Dermis blood vessel endothelial cell (primary cell): Measurements from ENCODE around the gene JCHAIN. TPM values are rescaled to one million over a fixed set of nuclear protein-coding genes. Genes with fewer than 3 reads are reported as not detected.
"Not testable (repeated sequence)": the region's sequence is repeated elsewhere in the genome, so short reads cannot be mapped to it uniquely, and the experiment has no call there.

Experiments
- DNase-seq: peaks from one replicate; pipeline ENCODE4 v3.0.0; 2010
- total RNA-seq: library from RNA; depleted of rRNA; stranded (reverse); fragments of >200 nt; gene quantifications from 2 replicates; pipeline ENCODE4 v1.2.3, GENCODE V29; 2014

The JCHAIN gene
- total RNA-seq, result not detected in 2 replicates

GRCh38 chr4:70666369-70666768 lies at the start of gene JCHAIN:
Gene JCHAIN (minus strand): TSS chr4:70666508. CDS start chr4:70666490, 18 bp downstream.
- no peak for DNase-seq

GRCh38 chr4:70715097-70715496 lies 48.8 kb upstream of the JCHAIN start:
- DNase-seq, result no peak

GRCh38 chr4:70714079-70714887 lies 48.0 kb upstream of the JCHAIN start:
- no peak for DNase-seq

- no peak for DNase-seq
These were observed 47.3 kb upstream of the JCHAIN start for GRCh38 chr4:70713453-70714078.

- no peak for DNase-seq
These were observed 46.5 kb upstream of the JCHAIN start for GRCh38 chr4:70712604-70713452.

GRCh38 chr4:70712150-70712549 lies 45.8 kb upstream of the JCHAIN start:
- DNase-seq, result no peak

GRCh38 chr4:70711599-70711998 lies 45.3 kb upstream of the JCHAIN start:
- DNase-seq, result no peak

- no peak for DNase-seq
These were observed 43.4 kb upstream of the JCHAIN start for GRCh38 chr4:70709611-70710205.

- peak; percentile 34 for DNase-seq
These were observed 40.2 kb upstream of the JCHAIN start for GRCh38 chr4:70706516-70706915.

GRCh38 chr4:70706044-70706461 lies 39.7 kb upstream of the JCHAIN start:
- no peak for DNase-seq

- peak; percentile 65 for DNase-seq
These were observed 39.1 kb upstream of the JCHAIN start for GRCh38 chr4:70705183-70706043.

- DNase-seq, result no peak
These were observed 38.5 kb upstream of the JCHAIN start for GRCh38 chr4:70704931-70705182.

- DNase-seq, result peak; percentile 88
These were observed 38.1 kb upstream of the JCHAIN start for GRCh38 chr4:70704215-70704930.

- peak; percentile 43 for DNase-seq
These were observed 37.4 kb upstream of the JCHAIN start for GRCh38 chr4:70703619-70704214.

- DNase-seq, result not testable (repeated sequence)
These were observed 36.3 kb upstream of the JCHAIN start for GRCh38 chr4:70702592-70702991.

GRCh38 chr4:70701271-70701670 lies 35.0 kb upstream of the JCHAIN start:
- no peak for DNase-seq

- DNase-seq, result no peak
These were observed 34.4 kb upstream of the JCHAIN start for GRCh38 chr4:70700712-70701111.

GRCh38 chr4:70698435-70698834 lies 32.1 kb upstream of the JCHAIN start:
- not testable (repeated sequence) for DNase-seq

- not testable (repeated sequence) for DNase-seq
These were observed 28.3 kb upstream of the JCHAIN start for GRCh38 chr4:70694633-70695032.

- DNase-seq, result no peak
These were observed 25.4 kb upstream of the JCHAIN start for GRCh38 chr4:70691661-70692060.

- no peak for DNase-seq
These were observed 22.5 kb upstream of the JCHAIN start for GRCh38 chr4:70688795-70689231.
